Activated CD8-positive, alpha-beta memory T cell treated with anti-CD3 and anti-CD28 coated beads for 1 hour (primary cell): ENCODE data around the gene ENDOG.
"Not testable (repeated sequence)": the region's sequence is repeated elsewhere in the genome, so short reads cannot be mapped to it uniquely, and the experiment has no call there.

ENCODE experiments used
- DNase-seq, 2 donors: peaks; one replicate each; pipeline ENCODE4 v3.0.0-alpha.2; 2020; ENCODE audit warnings: low read depth in 1 of 2; ENCODE audit errors: extremely low read depth in 1 of 2

ENDOG gene

DNA sequence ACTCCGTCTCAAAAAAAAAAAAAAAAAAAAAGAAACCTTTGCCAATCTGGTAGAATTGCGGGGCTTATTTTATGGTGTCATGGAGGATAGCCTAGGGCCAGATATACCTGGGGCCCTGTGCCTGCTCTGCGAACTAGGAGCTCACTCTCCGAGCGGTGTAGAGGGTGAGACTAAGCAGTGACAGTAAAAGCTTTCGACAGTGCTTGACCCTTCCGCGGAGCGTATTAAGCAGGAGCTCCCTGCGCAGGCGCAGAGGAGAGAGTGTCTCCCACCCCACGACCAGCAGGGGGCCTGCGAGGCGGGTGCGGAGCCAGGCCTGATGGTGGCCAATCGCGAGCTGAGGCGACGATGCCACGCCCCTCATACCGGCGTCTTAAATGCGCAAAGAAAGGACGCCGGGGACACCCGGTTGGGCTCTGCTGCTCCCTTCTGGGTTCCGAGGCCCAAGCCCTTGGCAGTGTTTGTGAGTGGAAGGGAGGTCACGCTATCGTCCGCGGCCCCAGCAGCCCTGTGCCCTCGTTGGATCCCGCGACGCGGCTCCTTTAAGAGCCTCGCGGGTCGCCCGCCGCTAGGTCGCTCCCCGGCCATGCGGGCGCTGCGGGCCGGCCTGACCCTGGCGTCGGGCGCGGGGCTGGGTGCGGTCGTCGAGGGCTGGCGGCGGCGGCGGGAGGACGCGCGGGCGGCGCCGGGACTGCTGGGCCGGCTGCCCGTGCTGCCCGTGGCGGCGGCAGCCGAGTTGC is at the start of gene ENDOG:
Gene ENDOG, plus strand, starts transcription at position 402 of the 740 bp plus-strand sequence. Its CDS starts 185 bp downstream, at position 587.
- DNase-seq: peak; percentile 89 to 94

- DNase-seq: no peak
Observed at GRCh38 chr9:128768606-128769005, 49.7 kb upstream of the ENDOG start.

DNA sequence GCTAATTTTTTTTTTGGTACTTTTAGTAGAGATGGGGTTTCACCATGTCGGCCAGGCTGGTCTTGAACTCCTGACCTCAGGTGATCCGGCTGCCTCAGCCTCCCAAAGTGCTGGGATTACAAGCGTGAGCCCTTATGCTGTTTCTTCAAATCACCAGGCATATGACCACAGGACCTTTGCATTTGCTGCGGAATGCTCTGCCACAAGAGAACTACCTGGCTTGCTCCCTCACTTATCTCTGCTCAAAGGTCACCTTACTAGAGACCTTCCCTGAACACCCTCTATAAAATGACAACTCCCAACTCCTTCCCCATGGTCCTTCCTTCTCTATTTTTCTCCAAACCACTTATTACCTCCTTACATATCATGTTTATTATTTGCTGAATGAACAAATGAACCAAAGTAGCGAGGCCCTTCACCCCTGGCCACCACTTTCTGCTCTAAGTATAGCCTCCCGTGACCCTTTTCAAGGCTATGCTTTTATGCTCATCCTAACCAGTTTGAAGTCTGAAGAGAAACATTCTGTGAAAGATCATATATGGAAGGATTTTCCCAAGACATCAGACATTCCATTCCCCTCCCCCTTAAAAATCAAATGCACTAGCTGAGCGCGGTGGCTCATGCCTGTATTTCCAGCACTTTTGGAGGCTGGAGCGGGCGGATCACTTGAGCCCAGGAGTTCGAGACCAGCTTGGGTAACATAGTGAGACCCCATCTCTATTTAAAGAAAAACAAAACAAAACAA is 47.8 kb upstream of the ENDOG start:
- DNase-seq: no peak

DNA sequence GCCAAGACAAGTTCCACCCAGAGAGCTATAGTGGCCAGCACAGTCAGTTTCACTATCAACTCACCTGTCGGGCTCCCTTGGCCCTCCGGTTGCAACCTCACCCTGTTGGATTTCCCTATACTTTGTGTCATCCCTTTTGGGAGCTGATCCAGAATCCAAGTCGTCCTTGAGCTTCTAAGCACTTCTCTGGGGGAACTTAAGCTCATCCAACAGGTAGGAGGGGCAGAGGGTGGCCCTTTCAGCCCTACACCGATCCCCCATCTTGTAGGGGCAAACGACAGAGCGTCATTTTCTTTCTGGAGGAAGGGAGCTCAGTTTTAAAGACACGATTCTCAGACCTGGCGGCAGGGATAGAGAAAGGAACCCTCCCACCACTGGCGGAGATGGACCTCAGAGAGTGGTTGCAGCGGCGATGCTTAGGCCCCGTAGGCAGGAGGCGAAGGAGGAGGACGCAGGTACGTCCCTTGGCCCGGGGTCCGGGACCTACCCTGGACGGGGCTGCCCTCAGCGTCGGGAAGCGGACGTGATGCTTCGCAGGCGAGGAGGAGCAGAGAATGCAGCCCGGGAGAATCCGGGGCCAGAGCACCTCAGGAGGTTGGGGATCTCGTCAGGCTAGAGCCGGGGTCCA is 47.1 kb upstream of the ENDOG start:
- DNase-seq: no peak

- peak; percentile 81 to 94 for DNase-seq
Observed at GRCh38 chr9:128771745-128772519, 46.4 kb upstream of the ENDOG start, which contains the start of gene ZER1. ZER1 (minus strand) TSS chr9:128771927; CDS start chr9:128755565, 16,362 bp downstream.

DNA sequence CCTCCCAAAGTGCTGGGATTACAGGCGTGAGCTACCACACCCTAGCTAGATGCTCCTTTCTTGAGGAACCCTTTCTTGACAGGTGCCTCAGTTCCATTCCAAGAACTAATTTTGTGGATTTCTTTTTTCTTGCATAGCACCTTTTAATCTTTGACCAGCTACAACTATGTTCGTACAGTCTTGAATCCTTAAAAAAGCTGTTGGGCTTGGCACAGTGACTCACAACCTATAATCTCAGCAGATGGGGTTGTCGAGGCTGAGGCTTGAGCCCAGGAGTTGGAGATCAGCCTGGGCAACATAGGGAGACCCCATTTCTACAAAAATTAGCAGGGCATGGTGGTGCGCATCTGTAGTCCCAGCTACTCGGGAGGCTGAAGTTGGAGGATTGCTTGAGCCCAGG is 45.3 kb upstream of the ENDOG start:
- DNase-seq: no peak

DNA sequence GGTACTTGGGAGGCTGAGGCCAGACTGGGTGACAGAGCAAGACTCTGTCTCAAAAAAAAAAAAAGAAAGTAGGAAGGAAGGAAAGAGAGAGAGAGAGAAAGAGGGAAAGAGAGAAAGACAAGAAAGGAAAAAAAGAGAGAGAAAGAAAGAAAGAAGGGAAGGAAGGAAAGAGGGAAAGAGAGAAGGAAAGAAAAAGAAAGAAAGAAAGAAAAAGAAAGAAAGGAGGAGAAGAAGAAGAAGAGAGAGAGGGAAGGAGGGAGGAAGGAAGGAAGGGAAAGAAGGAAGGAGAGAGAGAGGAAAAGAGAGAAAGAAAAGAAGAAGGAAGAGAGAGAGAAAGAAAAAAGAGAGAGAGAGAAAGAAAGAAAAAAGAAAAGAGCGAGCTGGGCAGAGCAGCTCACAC is 43.5 kb upstream of the ENDOG start:
- no peak for DNase-seq

- not testable (repeated sequence) for DNase-seq
Observed at GRCh38 chr9:128780093-128780492, 38.2 kb upstream of the ENDOG start.

- DNase-seq: no peak
Observed at GRCh38 chr9:128781187-128782070, 36.9 kb upstream of the ENDOG start.

DNA sequence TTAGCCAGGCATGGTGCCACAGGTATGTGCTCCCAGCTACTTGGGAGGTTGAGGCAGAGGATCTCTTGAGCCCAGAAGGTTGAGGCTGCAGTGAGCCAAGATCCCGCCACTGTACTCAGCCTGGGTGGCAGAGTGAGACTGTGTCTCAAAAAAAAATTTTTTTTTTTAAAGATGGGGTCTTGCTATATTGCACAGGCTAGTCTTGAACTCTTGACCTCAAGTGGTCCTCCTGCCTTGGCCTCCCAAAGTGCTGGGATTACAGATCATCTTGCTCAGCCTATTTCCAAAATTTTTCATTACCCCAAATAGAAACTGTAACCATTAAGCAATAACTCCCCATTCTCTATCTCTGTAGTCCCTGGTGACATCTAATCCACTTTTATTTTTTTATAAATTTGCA is 35.6 kb upstream of the ENDOG start:
- no peak for DNase-seq

DNA sequence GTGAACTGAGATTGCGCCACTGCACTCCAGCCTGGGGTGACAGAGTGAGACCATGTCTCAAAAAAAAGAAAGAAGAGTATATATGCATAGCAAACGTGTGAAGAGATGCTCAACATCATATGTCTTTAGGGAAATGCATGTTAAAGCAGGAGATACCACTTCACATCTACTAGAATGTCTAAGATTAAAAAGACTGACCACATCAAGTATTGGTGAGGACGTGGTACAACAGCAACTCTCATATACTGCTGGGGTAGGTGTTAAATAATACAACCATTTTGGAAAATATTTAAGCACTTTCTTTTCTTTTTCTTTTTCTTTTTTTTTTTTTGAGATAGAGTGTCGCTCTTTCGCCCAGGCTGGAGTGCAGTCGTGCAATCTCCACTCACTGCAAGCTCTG is 32.9 kb upstream of the ENDOG start:
- DNase-seq: no peak

- peak; percentile 74 to 89 for DNase-seq
Observed at GRCh38 chr9:128786681-128787601, 31.4 kb upstream of the ENDOG start, which contains the start of gene TBC1D13. TBC1D13 (plus strand) TSS chr9:128787253; CDS start chr9:128787354, 101 bp downstream.

DNA sequence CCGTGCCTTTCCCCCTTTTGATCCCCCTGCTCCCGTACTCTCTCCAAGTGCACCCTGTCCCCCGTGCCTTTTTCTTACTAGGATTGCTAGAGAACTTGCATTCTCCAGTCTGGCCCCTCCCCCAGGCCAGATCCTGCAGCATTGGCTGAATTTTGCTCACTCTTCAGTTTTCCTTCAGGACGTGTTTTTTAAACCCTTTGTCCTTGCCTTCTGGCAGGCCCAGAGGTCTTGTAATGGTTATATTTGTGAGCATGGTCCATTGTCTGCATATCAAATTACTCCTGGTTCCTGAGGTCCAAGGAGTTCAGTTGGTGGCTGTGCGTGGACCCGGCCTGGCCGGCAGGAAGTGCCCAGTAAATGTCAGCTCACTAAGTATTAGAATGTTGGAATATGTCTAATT is 30.6 kb upstream of the ENDOG start:
- no peak for DNase-seq

DNA sequence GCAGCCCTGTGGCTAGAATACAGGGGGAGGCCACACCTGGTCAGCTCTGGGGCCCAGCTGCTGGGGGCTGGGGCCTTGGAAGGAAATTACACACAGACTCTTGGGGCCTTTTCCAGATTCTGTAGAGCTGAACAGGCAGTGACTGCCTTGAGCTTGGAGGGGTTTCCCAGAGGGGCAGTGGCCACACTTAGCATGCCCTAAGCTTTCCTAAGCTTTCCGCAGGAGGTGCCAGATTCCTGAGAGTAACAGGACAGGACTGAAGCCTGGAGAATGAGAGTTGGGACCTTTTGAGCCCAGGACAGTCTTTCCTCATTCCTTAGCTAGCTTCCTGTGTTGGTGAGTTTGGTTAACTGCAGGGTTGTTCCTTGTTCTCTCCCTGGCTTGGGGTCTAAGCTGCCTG is 29.9 kb upstream of the ENDOG start:
- DNase-seq: no peak

- no peak for DNase-seq
Observed at GRCh38 chr9:128790536-128790935, 27.8 kb upstream of the ENDOG start.

DNA sequence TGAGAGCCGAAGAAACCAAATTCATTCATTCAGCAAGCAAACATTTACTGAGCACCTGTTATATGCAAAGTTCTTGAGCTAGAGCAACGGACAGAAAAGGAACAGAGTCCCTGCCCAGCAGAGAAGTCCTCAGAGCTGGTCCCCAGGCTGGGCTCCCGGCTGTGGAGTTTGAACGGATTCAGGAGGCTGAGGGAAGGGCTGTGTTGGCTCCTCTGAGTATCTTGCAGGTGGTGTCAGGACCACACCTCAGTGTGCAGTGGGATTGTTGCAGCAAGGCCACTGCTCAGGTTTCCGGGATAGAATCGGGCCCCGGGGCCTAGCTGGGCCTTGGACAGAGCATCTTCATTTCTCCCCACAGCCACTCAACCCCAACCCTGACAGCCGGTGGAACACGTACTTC is 26.2 kb upstream of the ENDOG start:
- DNase-seq: no peak

DNA sequence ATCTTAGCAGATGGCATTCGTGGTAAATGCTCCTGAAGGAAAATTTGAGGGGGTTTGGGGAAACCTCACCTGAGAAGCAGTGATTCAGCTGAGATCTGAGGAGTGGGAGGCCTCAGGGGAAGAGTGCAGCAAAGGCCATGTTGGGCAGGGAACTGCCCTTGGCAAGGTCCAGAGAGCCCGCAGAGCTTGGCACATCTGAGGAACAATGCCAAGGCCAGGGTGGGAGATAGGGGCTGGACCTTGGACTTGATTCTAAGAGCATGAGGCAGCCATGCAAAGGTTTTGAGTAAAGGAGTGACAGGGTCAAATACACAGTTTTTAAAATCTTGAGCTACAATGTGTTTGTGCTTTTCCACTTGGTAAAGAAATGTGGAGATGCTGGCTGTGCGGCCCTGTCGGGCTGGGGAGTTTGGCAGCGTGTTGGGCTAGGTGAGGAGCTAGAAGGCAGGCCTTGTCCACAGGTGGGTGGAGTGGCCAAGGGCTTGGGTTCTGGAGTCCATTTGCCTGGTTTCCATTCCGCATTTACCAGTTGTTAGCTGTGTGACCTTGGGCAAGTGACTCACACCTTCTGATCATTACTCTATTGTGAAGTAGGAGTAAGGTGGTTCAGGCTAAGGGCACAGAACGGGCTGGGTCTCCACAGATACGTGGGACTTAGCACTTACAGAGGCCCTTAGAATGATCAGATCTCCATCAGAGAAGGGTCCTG is 25.2 kb upstream of the ENDOG start:
- no peak for DNase-seq

- not testable (repeated sequence) for DNase-seq
Observed at GRCh38 chr9:128794961-128795360, 23.3 kb upstream of the ENDOG start.
